ENCODE results near the gene RBM5.

DNA sequence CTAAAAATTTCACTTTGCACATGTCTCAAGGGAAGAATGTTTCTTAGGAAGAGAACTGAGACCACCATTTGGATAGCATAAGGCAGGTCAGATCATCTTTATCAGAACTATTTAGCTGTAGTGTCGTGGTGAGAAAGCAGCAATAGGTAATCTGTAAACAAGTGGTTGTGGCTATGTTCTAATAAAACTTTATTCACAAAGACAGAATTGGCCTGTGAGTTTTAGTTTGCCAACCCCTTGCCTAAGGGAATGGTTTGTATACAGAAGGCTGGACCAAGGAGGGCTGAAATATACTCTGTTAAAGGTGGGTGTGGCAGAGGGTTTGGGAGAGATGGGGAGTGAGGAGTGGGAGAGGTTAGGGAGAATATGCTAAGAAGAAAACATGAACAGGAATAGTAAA is 10.6 kb upstream of the RBM5 start:
- no peak for TF ChIP-seq CTCF (conservative IDR thresholded peaks at IDR 0.05; ENCODE audit: low read depth in 2 of 2)
- TF ChIP-seq EZH2 (IDR thresholded peaks at IDR 0.05; ENCODE audit: low read depth, unreplicated experiment) = no peak
- TF ChIP-seq JUNB (IDR thresholded peaks at IDR 0.05; ENCODE audit: unreplicated experiment) = no peak
- no peak for TF ChIP-seq EZH2phosphoT487 (IDR thresholded peaks at IDR 0.05; ENCODE audit: unreplicated experiment)
- TF ChIP-seq POLR2AphosphoS5 (IDR thresholded peaks at IDR 0.05; ENCODE audit: low read depth) = no peak
- no peak for TF ChIP-seq CREB1 (CRISPR knock-in tag; IDR thresholded peaks at IDR 0.05; ENCODE audit: low read depth)
- no peak for TF ChIP-seq STAT1 (IDR thresholded peaks at IDR 0.05; ENCODE audit: unreplicated experiment)
- no peak for TF ChIP-seq REST (IDR thresholded peaks at IDR 0.05; ENCODE audit: unreplicated experiment)
- TF ChIP-seq ZNF114 (CRISPR knock-in tag; IDR thresholded peaks at IDR 0.05) = no peak
- TF ChIP-seq NANOG (IDR thresholded peaks at IDR 0.05; ENCODE audit: borderline replicate concordance) = no peak
- no peak for TF ChIP-seq ETS1 (IDR thresholded peaks at IDR 0.05)
